IMR-90 (cell line): ENCODE results near the gene PRKCE. TPM values are rescaled to one million over a fixed set of nuclear protein-coding genes. Genes with fewer than 3 reads are reported as not detected.

Experiments used
- ATAC-seq: fragments of 200-7000 bp; cut with Tn5 transposase; 2 replicates; pipeline ENCODE4 v1.9.1; 2020; ENCODE audit warnings: low read depth, mild to moderate bottlenecking, moderate library complexity
- BruUV-seq: library from RNA; stranded (reverse); fragments of 400-500 nt; replicated peaks from 2 replicates; lab custom pipeline; 2021; lab: Mats Ljungman, UMichigan
- CTCF ChIA-PET: fragments of 300-600 bp; formaldehyde crosslinking; extraction: SDS; loops from one replicate; lab custom pipeline; 2021; ENCODE audit warnings: antibody characterized with exemption; lab: Yijun Ruan, JAX
- POLR2A ChIA-PET: fragments of 300-600 bp; sonication (Branson Sonifier 250); formaldehyde crosslinking; loops from one replicate; lab custom pipeline; 2022; ENCODE audit warnings: antibody characterized with exemption; ENCODE audit not compliant: unreplicated experiment; lab: Charles Lee
- DNase-seq: peaks from one replicate; pipeline ENCODE4 v3.0.0; 2013
- H2AFZ ChIP-seq: replicated peaks from 2 replicates; pipeline ENCODE3; 2013; ENCODE audit warnings: low read length, mild to moderate bottlenecking; ENCODE audit not compliant: poor library complexity
- H2AK5ac ChIP-seq: 2 replicates; pipeline ENCODE4 v1.6.1; 2013; ENCODE audit warnings: low read depth, low read length, inconsistent platforms
- H2AK9ac ChIP-seq: replicated peaks from 2 replicates; pipeline ENCODE3; 2013; ENCODE audit warnings: mild to moderate bottlenecking, low read depth, low read length, moderate library complexity; ENCODE audit not compliant: poor library complexity
- H2BK120ac ChIP-seq: 2 replicates; pipeline ENCODE4 v1.6.1; 2013; ENCODE audit warnings: low read depth, low read length, inconsistent platforms
- H2BK15ac ChIP-seq: 3 replicates; pipeline ENCODE4 v1.6.1; 2013; ENCODE audit warnings: low read depth, low read length, inconsistent platforms
- H2BK20ac ChIP-seq: 2 replicates; pipeline ENCODE4 v1.6.1; 2013; ENCODE audit warnings: low read depth, mild to moderate bottlenecking, inconsistent platforms, low read length, moderate library complexity
- H2BK5ac ChIP-seq: 2 replicates; pipeline ENCODE4 v1.6.1; 2013; ENCODE audit warnings: mild to moderate bottlenecking, low read depth, low read length, inconsistent platforms; ENCODE audit not compliant: poor library complexity, severe bottlenecking
- H3K14ac ChIP-seq: replicated peaks from 2 replicates; pipeline ENCODE4 v1.6.1; 2013; ENCODE audit warnings: low read depth, low read length, inconsistent platforms
- H3K18ac ChIP-seq: 2 replicates; pipeline ENCODE4 v1.6.1; 2013; ENCODE audit warnings: low read depth, low read length, control low read depth
- H3K23ac ChIP-seq: 2 replicates; pipeline ENCODE4 v1.6.1; 2013; ENCODE audit warnings: low read depth, low read length, inconsistent platforms
- H3K27ac ChIP-seq: 2 replicates; pipeline ENCODE4 v1.5.1; 2013; ENCODE audit warnings: mild to moderate bottlenecking, control low read depth, low read length; ENCODE audit not compliant: insufficient read depth
- H3K27me3 ChIP-seq: 2 replicates; pipeline ENCODE4 v1.6.1; 2013; ENCODE audit warnings: low read length; ENCODE audit not compliant: control insufficient read depth, insufficient read depth
- H3K36me3 ChIP-seq: 2 replicates; pipeline ENCODE4 v1.6.1; 2013; ENCODE audit warnings: low read length, mixed read lengths; ENCODE audit not compliant: control insufficient read depth, insufficient read depth
- H3K4ac ChIP-seq: 2 replicates; pipeline ENCODE4 v1.6.1; 2013; ENCODE audit warnings: low read depth, low read length, inconsistent platforms
- H3K4me1 ChIP-seq: 2 replicates; pipeline ENCODE4 v1.6.1; 2013; ENCODE audit warnings: low read length, mixed read lengths; ENCODE audit not compliant: control insufficient read depth, insufficient read depth
- H3K4me2 ChIP-seq: 2 replicates; pipeline ENCODE4 v1.6.1; 2013; ENCODE audit warnings: low read depth, mild to moderate bottlenecking, control low read depth, low read length, moderate library complexity
- H3K4me3 ChIP-seq: 2 replicates; pipeline ENCODE4 v1.5.1; 2013; ENCODE audit warnings: low read depth, mild to moderate bottlenecking, control low read depth, low read length, moderate library complexity; ENCODE audit not compliant: insufficient read depth
- H3K56ac ChIP-seq: 2 replicates; pipeline ENCODE4 v1.6.1; 2013; ENCODE audit warnings: low read length, inconsistent platforms; ENCODE audit not compliant: insufficient read depth; ENCODE audit errors: extremely low read depth
- H3K79me1 ChIP-seq, 2 experiments: 2 replicates each; pipeline ENCODE4 v1.6.1; 2013; ENCODE audit warnings: low read length in 2 of 2, inconsistent platforms in 1 of 2, low read depth in 1 of 2
- H3K9ac ChIP-seq: 2 replicates; pipeline ENCODE4 v1.6.1; 2013; ENCODE audit warnings: low read depth, low read length, control low read depth
- H3K9me1 ChIP-seq: 2 replicates; pipeline ENCODE4 v1.6.1; 2013; ENCODE audit warnings: low read length, inconsistent platforms; ENCODE audit not compliant: insufficient read depth
- H3K9me3 ChIP-seq: 2 replicates; pipeline ENCODE4 v1.6.1; 2013; ENCODE audit warnings: low read length; ENCODE audit not compliant: control insufficient read depth, insufficient read depth
- H4K20me1 ChIP-seq: 2 replicates; pipeline ENCODE4 v1.6.1; 2013; ENCODE audit warnings: low read length, inconsistent platforms; ENCODE audit not compliant: insufficient read depth
- H4K5ac ChIP-seq: 2 replicates; pipeline ENCODE4 v1.6.1; 2013; ENCODE audit warnings: mild to moderate bottlenecking, low read depth, low read length, control low read depth
- H4K8ac ChIP-seq, 2 experiments: 2 replicates each; pipeline ENCODE4 v1.6.1; 2013; ENCODE audit warnings: low read depth in 2 of 2, low read length in 2 of 2, control low read depth in 1 of 2, inconsistent platforms in 1 of 2
- H4K91ac ChIP-seq: 2 replicates; pipeline ENCODE4 v1.6.1; 2013; ENCODE audit warnings: low read depth, low read length, inconsistent platforms; ENCODE audit not compliant: insufficient read depth
- BHLHE40 ChIP-seq: fragments of 150-350 bp; IDR thresholded peaks from 2 replicates; pipeline ENCODE4 v1.6.1; 2016; ENCODE audit warnings: mild to moderate bottlenecking, low read depth, low read length
- CEBPB ChIP-seq: IDR thresholded peaks from 2 replicates; pipeline ENCODE4 v1.6.1; 2012; ENCODE audit warnings: low read depth, low read length, improper control_type of control experiment
- CTCF ChIP-seq: conservative IDR thresholded peaks from 2 replicates; pipeline ENCODE4 v1.5.1; 2012; ENCODE audit warnings: mild to moderate bottlenecking, low read depth, low read length, improper control_type of control experiment
- FOS ChIP-seq: fragments of 150-350 bp; IDR thresholded peaks from 2 replicates; pipeline ENCODE4 v1.6.1; 2016; ENCODE audit warnings: low read depth, low read length
- MAFK ChIP-seq: IDR thresholded peaks from 2 replicates; pipeline ENCODE4 v1.6.1; 2012; ENCODE audit warnings: low read depth, low read length, improper control_type of control experiment
- MAZ ChIP-seq: IDR thresholded peaks from 2 replicates; pipeline ENCODE4 v1.6.1; 2012; ENCODE audit warnings: low read depth, mild to moderate bottlenecking, low read length, improper control_type of control experiment, moderate library complexity, borderline replicate concordance
- MXI1 ChIP-seq: IDR thresholded peaks from 2 replicates; pipeline ENCODE4 v1.6.1; 2012; ENCODE audit warnings: low read depth, mild to moderate bottlenecking, low read length, moderate library complexity, borderline replicate concordance
- NFE2L2 ChIP-seq: fragments of 150-350 bp; IDR thresholded peaks from 2 replicates; pipeline ENCODE4 v1.6.1; 2016; ENCODE audit warnings: low read depth, mild to moderate bottlenecking, low read length
- POLR2A ChIP-seq: IDR thresholded peaks from 2 replicates; pipeline ENCODE4 v1.6.1; 2012; ENCODE audit warnings: mild to moderate bottlenecking, low read depth, low read length
- RAD21 ChIP-seq: IDR thresholded peaks from 2 replicates; pipeline ENCODE4 v1.6.1; 2012; ENCODE audit warnings: low read length, improper control_type of control experiment
- RCOR1 ChIP-seq: IDR thresholded peaks from 2 replicates; pipeline ENCODE4 v1.6.1; 2012; ENCODE audit warnings: mild to moderate bottlenecking, low read length, improper control_type of control experiment; ENCODE audit not compliant: insufficient replicate concordance
- RFX5 ChIP-seq: IDR thresholded peaks from 2 replicates; pipeline ENCODE4 v1.8.0; 2012; ENCODE audit warnings: low read depth, mild to moderate bottlenecking, low read length, moderate library complexity
- SMC3 ChIP-seq: fragments of 150-350 bp; IDR thresholded peaks from 2 replicates; pipeline ENCODE4 v1.6.1; 2016; ENCODE audit warnings: low read depth, mild to moderate bottlenecking, antibody characterized with exemption, low read length, moderate library complexity
- WGBS, 2 experiments: methylation state at CpG; one replicate each; pipeline versions ENCODE4 v1.1.5 to v1.1.7; 2013; ENCODE audit warnings: missing lambda C conversion rate in 2 of 2; ENCODE audit not compliant: insufficient read length in 1 of 2; ENCODE audit errors: extremely low coverage in 2 of 2; 5-methylcytosine and 5-hydroxymethylcytosine counted together
- dilution Hi-C: fragments of 300-500 bp; cut with HindIII; formaldehyde crosslinking; loops from one replicate; pipeline ENCODE4 v1.14.3; 2018; ENCODE audit warnings: low sequenced_read_pairs; ENCODE audit not compliant: unreplicated experiment
- in situ Hi-C: fragments of 300-500 bp; cut with MboI; formaldehyde crosslinking; loops from 3 replicates; pipeline ENCODE4 v1.14.3; 2019; ENCODE audit warnings: low sequenced_read_pairs, inconsistent platforms, mixed read lengths
- intact Hi-C: fragments of 100-400 bp; cut with micrococcal nuclease; formaldehyde crosslinking; loops from 2 replicates; pipeline ENCODE4 v1.10.0; 2022
- polyA plus RNA-seq, 3 experiments: library from polyadenylated mRNA; depleted of rRNA; stranded (reverse); fragments of >200 nt; gene quantifications; 2 replicates each; pipeline ENCODE4 v1.2.3, GENCODE V29; 2012; ENCODE audit warnings: low replicate concordance in 1 of 3
- total RNA-seq: library from RNA; depleted of rRNA; stranded (reverse); fragments of >200 nt; gene quantifications from 2 replicates; pipeline ENCODE4 v1.2.3, GENCODE V29; 2012
- TF ChIP-seq, protein P1 (sequence below): fragments of 150-350 bp; IDR thresholded peaks from 2 replicates; pipeline ENCODE4 v1.6.1; 2017; ENCODE audit warnings: mild to moderate bottlenecking, antibody characterized with exemption, low read length, low read depth

PRKCE gene
- total and polyA plus RNA-seq, 2 of the 4 experiments (the other 2 are of a cell fraction): 8.1 to 32.4 TPM

GRCh38 chr2:45754131-45755010, 102.9 kb downstream of the PRKCE start:
- Histone ChIP-seq H3K56ac (no peak overlapping the region), H3K27ac (no peak overlapping the region), H4K20me1 (peaks cover 17% of the 10 kb centered on the region; the same call in 1 of the 2 replicates), H3K14ac (no peak overlapping the region), H3K4me2 (no peak overlapping the region; the same call in 1 of the 2 replicates), H3K4ac (no peak overlapping the region), H2BK15ac (no peak overlapping the region), H3K27me3 (no peaks in the 10 kb centered on the region), H2AK5ac (peak overlapping the region; percentile 72; the same call in 1 of the 2 replicates), H2BK20ac (no peak overlapping the region), H3K9me3 (no peaks in the 10 kb centered on the region), H2AK9ac (peak overlapping the region; percentile 18), H2BK5ac (no peak overlapping the region), H3K18ac (no peak overlapping the region), H4K91ac (no peak overlapping the region), H2BK120ac (no peak overlapping the region), H3K4me3 (no peak overlapping the region), H4K8ac (no peak overlapping the region), H3K9ac (no peak overlapping the region), H4K5ac (no peak overlapping the region), H3K79me1 (peaks cover 14 to 49% of the 10 kb centered on the region in 2 experiments; a peak in 3 of 4 replicates), H3K36me3 (no peaks in the 10 kb centered on the region), H3K9me1 (peaks cover 25% of the 10 kb centered on the region), H3K4me1 (peaks cover 14% of the 10 kb centered on the region), H3K23ac (no peak overlapping the region), H2AFZ (no peak overlapping the region)
- no TSS peak for BruUV-seq
- ChIA-PET CTCF (interaction anchor here (0.5 to 0.7 kb wide), 2 partner anchors 12 to 73 kb away, joined by 3 to 5 read pairs; no protein-coding TSS in a partner anchor), POLR2A (no interaction called here)
- 82% methylated on average over 2 of the region's 12 CpGs; no CpG with 5 or more reads in 1 of the 2 experiments for WGBS, 2 experiments
- in situ Hi-C loops: no loop called here
- dilution Hi-C loops: no loop called here
- DNase-seq: peak; percentile 10
- intact Hi-C loops: loop anchor here (5.0 kb wide), 1 partner anchor 102 kb away; the partner anchor contains the start of gene PRKCE
- ATAC-seq: no peak; the same call in 1 of the 2 replicates
- no peak for TF ChIP-seq CEBPB
- TF ChIP-seq FOS: no peak
- TF ChIP-seq NFE2L2: no peak
- no peak for TF ChIP-seq RAD21
- no peak for TF ChIP-seq RCOR1
- TF ChIP-seq POLR2A: no peak
- TF ChIP-seq MXI1: no peak
- TF ChIP-seq MAFK: no peak
- TF ChIP-seq, protein P1, sequence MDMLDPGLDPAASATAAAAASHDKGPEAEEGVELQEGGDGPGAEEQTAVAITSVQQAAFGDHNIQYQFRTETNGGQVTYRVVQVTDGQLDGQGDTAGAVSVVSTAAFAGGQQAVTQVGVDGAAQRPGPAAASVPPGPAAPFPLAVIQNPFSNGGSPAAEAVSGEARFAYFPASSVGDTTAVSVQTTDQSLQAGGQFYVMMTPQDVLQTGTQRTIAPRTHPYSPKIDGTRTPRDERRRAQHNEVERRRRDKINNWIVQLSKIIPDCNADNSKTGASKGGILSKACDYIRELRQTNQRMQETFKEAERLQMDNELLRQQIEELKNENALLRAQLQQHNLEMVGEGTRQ: no peak
- no peak for TF ChIP-seq CTCF
- TF ChIP-seq MAZ: no peak
- TF ChIP-seq RFX5: no peak
- no peak for TF ChIP-seq SMC3
- TF ChIP-seq BHLHE40: no peak
